PC-3 (cell line): Measurements from ENCODE around the gene GATA1.
"Not testable (repeated sequence)": the region's sequence is repeated elsewhere in the genome, so short reads cannot be mapped to it uniquely, and the experiment has no call there.

Experiments
- CTCF ChIP-seq: fragments of 300-600 bp; sonication (generic); conservative IDR thresholded peaks from 2 replicates; pipeline ENCODE4 v1.5.1; 2017; ENCODE audit warnings: antibody characterized with exemption, low read depth, mild to moderate bottlenecking, low read length
- EZH2phosphoT487 ChIP-seq: fragments of 300-600 bp; sonication (generic); IDR thresholded peaks from 2 replicates; pipeline ENCODE4 v1.6.1; 2018; ENCODE audit warnings: mild to moderate bottlenecking, antibody characterized with exemption, low read length, borderline replicate concordance

DNA sequence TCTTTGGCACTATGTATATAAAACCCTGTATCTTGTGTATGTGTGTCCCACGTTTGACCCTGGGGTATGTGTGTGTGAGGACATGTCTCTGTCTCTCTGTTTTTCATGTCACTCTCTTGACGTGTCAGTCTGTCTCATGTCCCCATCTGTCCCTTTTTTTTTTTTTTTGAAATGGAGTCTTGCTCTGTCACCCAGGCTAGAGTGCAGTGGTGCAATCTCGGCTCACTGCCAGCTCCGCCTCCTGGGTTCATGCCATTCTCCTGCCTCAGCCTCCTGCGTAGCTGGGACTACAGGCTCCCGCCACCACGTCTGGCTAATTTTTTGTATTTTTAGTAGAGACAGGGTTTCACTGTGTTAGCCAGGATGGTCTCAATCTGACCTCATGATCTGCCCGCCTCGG lies 33.0 kb downstream of the GATA1 start:
- TF ChIP-seq EZH2phosphoT487, CTCF: not testable (repeated sequence)
